ENCODE measurements around the gene CALN1.

CALN1 gene

DNA sequence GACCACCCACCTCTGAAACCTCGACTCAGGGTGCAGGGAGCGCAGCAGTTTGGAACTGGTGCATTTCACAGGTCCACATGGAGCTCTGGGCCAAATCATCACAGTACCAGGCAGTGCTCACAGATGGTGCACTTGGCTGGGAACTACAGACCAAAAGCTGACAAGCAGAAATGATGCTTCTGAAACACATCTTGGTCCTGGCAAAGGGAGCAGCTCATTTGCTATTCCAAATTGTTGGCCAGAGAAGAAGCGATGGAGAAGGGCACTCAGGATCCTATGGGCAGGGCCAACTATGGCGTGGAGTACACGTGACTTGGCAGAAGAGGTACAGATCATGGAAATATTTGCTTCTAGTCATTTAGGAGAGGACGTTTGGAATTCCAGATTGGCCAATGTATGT is 383.9 kb downstream of the CALN1 start:
- DNase-seq, result no peak

GRCh38 chr7:72025381-72025960 is 386.7 kb downstream of the CALN1 start:
- no peak for DNase-seq

DNA sequence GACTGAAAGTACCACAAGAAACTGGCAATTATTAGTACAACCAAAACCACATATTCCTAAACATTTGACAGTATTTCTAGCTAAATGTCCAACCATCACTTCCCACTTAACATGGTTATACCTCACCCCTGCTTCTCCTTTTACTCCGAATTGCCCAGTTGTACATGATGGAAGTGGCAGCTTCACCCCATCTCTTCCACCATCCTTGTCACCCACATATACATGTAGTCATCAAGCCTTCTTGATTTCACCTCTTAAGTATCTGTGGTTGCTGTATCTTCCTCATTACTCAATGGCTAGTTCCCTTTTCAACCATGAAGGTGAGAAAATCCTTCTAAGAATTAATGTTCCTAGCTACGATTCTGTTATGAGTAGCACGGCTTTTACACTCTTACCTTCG is 388.2 kb downstream of the CALN1 start:
- no peak for DNase-seq

DNA sequence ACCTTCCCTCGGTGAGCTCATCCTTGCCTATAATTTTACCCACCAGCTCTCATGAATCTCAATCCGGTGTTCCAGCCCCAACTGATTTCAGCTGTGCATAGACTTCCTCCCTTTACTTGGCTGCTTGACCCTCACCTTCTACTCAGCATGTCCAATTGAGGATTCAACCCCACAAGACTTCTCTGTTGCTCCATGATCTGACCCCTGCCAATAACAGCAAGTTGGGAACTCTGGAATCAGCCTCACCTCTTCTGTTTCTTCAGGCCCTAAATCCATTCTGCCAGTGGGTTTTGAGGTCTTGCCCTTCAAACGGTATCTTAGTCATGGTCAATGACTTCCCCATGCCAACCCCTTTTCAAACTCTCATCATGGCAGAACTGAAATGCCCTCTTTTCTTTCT is 390.4 kb downstream of the CALN1 start:
- no peak for DNase-seq

- no peak for DNase-seq
Observed at GRCh38 chr7:72020311-72020710, 391.8 kb downstream of the CALN1 start.

- DNase-seq, result no peak
Observed at GRCh38 chr7:72019436-72019835, 392.7 kb downstream of the CALN1 start.

GRCh38 chr7:72017756-72018155 is 394.4 kb downstream of the CALN1 start:
- DNase-seq, result no peak

- DNase-seq, result no peak
Observed at GRCh38 chr7:72016574-72016973, 395.6 kb downstream of the CALN1 start.

- DNase-seq, result no peak
Observed at GRCh38 chr7:72015136-72015535, 397.0 kb downstream of the CALN1 start.

DNA sequence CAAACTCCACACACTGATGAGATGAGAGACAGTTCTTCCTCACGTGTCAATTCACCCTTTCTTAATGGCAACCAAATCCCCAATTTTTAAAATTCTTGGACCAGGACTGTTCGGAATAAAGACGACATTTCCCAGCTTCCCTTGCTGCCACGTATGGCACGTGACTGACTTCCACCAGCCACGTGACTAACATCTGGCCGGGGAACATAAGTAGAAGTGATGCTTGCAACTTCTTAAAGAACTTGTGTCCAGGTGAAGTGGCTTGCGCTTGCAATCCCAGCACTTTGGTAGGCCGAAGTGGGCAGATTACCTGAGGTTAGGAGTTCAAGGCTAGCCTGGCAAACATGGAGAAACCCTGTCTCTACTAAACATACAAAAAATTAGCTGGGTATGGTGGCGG is 405.1 kb downstream of the CALN1 start:
- DNase-seq, result no peak

- no peak for DNase-seq
Observed at GRCh38 chr7:72003236-72003635, 408.9 kb downstream of the CALN1 start.

DNA sequence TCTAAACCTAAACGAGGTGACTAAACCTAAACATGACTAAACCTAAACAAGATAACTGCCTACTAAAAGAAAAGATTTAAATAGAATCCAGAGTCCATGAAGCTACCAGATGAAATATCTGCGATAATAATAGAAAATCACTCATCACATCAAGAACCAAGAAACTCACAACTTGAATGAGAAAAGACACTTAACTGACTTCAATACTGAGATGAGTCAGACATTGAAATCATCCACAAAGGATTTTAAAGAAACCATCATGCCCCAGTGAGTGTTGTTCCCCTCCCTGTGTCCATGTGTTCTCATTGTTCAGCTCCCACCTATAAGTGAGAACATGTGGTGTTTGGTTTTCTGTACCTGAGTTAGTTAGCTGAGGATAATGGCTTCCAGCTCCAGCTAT is 416.0 kb downstream of the CALN1 start:
- DNase-seq, result no peak

GRCh38 chr7:71995111-71995510 is 417.0 kb downstream of the CALN1 start:
- no peak for DNase-seq

- DNase-seq, result no peak
Observed at GRCh38 chr7:71991586-71991985, 420.6 kb downstream of the CALN1 start.

DNA sequence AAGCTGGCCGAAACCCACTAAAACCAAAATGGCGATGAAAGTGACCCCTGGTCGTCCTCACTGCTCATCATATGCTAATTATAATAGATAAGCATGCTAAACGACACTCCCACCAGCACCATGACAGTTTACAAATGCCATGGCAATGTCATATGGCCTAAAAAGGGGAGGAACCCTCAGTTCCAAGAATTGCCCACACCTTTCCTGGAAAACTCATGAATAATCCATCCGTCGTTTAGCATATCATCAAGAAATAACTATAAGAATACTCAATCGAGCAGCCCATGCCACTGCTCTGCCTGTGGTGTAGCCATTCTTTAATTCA is 422.0 kb downstream of the CALN1 start:
- no peak for DNase-seq

GRCh38 chr7:71988201-71988600 is 423.9 kb downstream of the CALN1 start:
- DNase-seq, result no peak

DNA sequence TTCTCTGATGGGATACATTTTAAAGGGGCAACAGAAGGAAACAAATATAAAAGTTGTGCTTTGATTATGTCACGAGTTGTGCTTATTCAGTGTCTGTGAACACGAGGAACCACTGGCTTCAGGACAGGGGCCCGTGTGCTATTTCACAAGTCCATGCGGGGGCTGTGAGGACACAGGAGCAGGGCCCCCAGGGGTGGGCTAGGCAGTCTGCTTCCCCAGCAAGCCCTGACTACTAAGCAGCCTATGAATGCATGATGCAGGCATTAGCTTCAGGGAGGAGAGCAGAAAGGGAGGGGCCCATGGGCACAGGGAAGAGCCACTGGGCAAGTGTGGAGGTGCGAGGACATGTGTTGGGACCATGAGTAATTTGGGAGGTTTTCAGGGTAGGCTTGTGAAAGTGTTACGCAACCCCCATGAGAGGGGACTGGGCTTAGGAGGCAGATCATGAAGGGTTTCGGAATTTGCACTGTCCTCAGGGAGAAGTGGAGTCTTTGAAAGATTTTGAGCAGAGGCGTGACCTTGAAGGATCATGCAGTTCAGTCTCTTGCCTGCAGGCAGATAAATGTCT is 424.9 kb downstream of the CALN1 start:
- DNase-seq, result no peak

DNA sequence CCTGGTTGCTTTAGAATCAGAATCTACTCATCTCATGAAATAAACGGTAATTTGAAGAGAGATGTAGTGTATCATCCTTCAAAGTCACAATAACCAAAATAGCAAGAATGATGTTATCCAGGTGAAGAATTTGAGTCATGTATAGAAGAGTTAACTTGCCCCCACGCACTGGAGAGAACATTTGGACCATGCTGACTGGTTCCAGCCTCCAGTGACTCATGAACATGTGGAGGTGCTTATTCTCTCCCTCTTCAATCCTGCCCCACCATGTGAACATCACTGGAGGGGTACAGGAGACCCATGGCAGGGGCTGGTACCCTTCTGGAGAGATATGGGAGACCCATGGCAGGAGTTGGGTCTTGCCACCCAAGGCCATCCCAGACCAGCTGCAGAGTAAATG is 427.8 kb downstream of the CALN1 start:
- no peak for DNase-seq

GRCh38 chr7:71982851-71983250 is 429.3 kb downstream of the CALN1 start:
- DNase-seq, result no peak

DNA sequence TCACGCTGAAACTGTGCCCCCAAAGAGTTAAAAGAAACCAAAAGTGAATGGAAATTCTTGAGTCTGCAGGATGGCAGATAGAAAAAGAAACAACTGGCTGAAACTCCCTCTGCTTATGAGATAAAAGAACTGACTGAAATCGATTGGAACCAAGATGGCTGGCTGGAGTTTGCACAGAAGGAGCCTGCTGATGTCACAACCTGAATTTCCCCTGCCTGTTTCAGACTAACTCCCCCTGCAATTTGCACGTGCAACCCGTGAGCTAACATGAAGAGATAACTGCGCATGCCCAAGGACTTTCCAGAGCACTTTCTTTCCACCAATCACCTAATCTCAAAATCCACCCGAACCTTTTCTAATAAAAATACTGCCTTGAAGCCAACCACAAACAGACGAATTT is 435.5 kb downstream of the CALN1 start:
- no peak for DNase-seq

GRCh38 chr7:71974611-71975010 is 437.5 kb downstream of the CALN1 start:
- no peak for DNase-seq

- DNase-seq, result no peak
Observed at GRCh38 chr7:71972534-71972933, 439.6 kb downstream of the CALN1 start.

DNA sequence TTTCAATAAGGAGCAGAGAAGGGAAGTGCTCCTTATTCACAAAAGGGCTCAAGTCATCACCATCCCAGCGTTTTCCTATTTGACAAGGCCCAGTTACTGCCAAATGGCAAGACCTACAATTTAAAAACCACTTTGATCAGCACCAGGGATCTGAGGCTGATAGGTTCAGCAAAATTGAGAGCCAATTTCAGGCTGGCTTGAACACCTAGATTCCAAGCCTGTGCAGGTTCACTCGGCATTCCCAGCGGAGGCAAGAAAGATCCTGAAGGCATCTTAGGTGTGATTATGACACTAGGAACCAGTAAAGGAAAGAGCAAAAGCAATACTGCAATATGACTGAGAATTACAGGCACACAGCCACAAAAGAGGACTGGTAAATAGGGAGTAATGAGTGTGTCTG is 441.4 kb downstream of the CALN1 start:
- DNase-seq, result no peak

DNA sequence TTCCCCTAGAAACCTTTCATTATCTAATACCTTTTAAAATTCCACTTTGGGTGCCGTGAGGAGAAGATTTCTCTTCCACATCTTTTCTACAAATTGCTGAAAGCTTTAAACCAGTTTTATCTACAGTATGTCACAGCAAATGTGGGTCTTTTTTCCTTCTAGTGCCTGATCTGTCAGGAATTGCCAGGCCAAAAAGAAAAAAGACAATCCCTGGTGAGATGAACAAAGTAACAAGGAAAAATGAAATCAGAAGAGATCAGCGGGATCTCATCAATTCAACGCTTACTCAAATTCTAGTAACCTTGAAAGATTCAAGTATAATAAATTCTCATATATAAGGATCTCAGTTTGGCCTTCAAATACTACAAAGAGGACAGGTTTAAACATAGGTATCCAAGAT is 449.5 kb downstream of the CALN1 start:
- DNase-seq, result no peak

DNA sequence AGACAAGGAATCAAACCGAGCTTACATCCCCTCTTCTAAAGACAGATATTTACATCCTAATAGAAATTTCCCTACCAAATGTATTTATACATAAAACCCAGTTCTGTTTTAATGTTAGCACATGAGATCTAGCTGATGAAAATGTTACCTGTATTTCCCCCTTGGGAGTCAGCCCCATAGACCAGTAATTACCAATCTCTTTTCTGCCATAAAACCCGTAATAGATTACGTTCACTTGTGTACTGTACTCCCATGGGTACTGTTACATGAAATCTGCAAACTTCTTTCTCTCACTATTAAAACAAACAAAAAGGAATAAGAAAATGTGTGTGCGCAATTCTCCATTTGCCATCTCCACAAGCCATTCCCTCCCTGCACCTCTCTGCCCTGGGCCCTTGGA is 450.9 kb downstream of the CALN1 start:
- no peak for DNase-seq

GRCh38 chr7:71942115-71942514 is 470.0 kb downstream of the CALN1 start:
- DNase-seq, result no peak

Data from activated CD8-positive, alpha-beta memory T cell treated with anti-CD3 and anti-CD28 coated beads, Interleukin-2, amount 50 U/mL, for 48 hours (primary cell).